Fibroblast of upper back skin (primary cell): ENCODE results near the gene ATG16L2.
A peak's percentile ranks its signal among the peaks of the same experiment; 100 is the strongest.
"Not testable (repeated sequence)": the region's sequence is repeated elsewhere in the genome, so short reads cannot be mapped to it uniquely, and the experiment has no call there.

ENCODE experiments used
- DNase-seq: peaks from one replicate; pipeline ENCODE4 v3.0.0-alpha.2; 2013

The ATG16L2 gene

DNA sequence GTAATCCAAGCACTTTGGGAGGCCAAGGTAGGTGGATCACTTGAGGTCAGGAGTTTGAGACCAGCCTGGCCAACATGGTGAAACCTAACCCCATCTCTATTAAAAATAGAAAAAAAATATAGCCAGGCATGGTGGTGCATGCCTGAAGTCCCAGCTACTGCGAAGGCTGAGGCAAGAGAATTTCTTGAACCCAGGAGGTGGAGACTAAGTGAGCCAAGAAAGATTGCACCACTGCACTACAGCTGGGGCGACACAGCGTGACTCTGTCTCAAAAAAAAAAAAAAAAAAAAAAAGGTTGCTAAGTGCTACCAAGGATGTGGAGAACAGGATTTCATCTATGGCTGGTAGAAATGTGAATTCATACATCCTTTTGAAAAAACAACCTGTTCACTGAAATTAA lies 36.6 kb downstream of the ATG16L2 start:
- no peak for DNase-seq

GRCh38 chr11:72851726-72852125 lies 37.5 kb downstream of the ATG16L2 start:
- DNase-seq, result no peak

- DNase-seq, result no peak
Measured at GRCh38 chr11:72856065-72856464, 41.9 kb downstream of the ATG16L2 start.

- peak; percentile 38 for DNase-seq
Measured at GRCh38 chr11:72856551-72857345, 42.5 kb downstream of the ATG16L2 start.

DNA sequence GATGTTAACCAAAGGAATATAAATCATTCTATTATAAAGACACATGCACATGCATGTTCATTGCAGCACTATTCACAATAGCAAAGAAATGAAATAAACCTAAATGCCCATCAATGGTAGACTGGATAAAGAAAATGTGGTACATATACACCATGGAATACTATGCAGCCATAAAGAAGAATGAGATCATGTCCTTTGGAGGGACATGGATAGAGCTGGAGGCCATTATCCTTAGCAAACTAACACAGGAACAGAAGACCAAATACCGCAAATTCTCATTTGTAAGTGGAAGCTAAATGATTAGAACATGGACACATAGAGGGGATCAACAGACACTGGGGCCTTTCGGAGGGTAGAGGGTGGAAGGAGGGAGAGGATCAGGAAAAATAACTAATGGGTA lies 44.1 kb downstream of the ATG16L2 start:
- not testable (repeated sequence) for DNase-seq

GRCh38 chr11:72859126-72859525 lies 44.9 kb downstream of the ATG16L2 start:
- no peak for DNase-seq

GRCh38 chr11:72860010-72860409 lies 45.8 kb downstream of the ATG16L2 start:
- no peak for DNase-seq

GRCh38 chr11:72860592-72860991 lies 46.4 kb downstream of the ATG16L2 start:
- DNase-seq, result no peak

GRCh38 chr11:72863091-72863490 lies 48.9 kb downstream of the ATG16L2 start:
- DNase-seq, result no peak

GRCh38 chr11:72863916-72864315 lies 49.7 kb downstream of the ATG16L2 start:
- DNase-seq, result no peak

DNA sequence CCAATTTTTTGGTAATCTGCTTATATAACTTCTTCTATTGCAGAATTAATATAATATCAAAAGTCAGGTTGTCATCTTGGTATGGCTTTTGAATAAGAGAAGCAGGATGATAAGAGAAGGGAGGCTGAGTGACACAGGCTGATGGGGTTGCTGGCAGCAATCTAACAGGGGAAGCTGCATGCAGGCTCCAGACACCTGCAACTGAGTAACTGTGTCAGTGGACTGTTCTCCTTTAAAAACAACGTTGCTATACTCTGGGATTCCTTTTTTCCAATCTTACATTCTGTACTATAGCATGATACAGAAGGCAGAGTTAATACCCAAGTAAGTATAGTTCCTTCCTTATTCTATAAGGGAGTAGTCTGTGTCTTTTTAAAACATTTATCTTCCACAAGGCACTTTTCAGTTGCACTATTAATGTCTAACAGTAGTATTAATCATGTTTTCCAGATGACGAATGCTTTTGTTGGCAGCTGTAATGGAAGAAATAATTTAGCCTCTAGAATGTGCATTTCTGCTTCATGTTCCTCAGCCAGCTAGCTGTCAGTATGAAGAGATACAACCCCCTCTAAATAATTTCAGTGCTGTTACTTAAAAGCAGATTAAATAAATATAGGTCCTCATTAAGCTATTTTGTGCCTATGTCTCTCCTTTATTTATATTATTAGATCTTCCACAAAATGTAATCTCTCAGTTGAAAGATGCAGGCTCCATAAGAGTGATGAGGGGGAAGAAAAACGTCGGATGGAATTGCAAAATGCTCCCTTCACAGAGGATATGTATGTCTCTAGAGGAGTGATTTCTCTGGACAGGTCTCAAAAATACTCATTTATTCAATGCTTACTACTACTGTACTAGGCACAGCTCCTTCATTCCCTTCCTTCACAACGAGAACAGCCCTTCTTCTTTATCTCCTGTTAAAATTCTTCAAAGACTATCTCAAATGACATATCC lies 50.8 kb downstream of the ATG16L2 start:
- peak; percentile 88 for DNase-seq

GRCh38 chr11:72867970-72868369 lies 53.8 kb downstream of the ATG16L2 start:
- DNase-seq, result no peak

- DNase-seq, result no peak
Measured at GRCh38 chr11:72869831-72870230, 55.6 kb downstream of the ATG16L2 start.

GRCh38 chr11:72871119-72871518 lies 56.9 kb downstream of the ATG16L2 start:
- peak; percentile 84 for DNase-seq

DNA sequence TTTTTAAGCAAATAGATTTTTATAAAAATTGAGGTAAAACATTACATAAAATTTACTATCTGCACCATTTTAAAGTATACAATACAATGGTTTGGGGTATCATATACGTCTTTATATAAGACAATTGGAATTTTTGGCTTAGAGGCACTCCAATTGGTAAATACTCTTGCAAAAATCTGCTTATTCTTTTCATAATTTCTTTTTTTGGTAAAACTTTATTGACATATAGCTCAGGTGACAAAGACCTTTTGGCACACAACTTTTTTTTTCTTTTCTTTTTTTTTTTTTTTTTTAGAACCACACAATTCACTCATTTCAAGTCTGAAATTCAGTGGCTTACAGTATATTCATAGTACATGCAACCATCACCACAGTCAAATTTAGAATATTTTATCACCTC lies 57.8 kb downstream of the ATG16L2 start:
- no peak for DNase-seq

DNA sequence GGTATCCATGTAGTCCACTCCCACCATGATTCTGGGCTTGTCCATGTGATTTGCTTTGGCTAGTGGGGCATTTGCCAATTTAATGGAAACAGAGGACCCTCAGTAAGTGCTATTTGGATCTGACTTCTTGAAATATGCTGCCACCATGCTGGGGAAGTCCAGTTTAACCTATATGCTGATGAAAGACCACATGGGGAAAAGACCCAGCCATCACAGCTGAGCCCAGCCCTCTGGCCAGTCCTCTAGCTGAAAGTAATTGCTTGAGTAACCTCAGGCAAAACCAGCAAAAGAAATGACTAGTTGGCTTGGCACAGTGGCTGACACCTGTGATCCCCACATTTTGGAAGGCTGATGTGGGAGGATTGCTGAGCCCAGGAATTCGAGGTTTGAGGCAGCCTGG lies 61.5 kb downstream of the ATG16L2 start:
- DNase-seq, result no peak

DNA sequence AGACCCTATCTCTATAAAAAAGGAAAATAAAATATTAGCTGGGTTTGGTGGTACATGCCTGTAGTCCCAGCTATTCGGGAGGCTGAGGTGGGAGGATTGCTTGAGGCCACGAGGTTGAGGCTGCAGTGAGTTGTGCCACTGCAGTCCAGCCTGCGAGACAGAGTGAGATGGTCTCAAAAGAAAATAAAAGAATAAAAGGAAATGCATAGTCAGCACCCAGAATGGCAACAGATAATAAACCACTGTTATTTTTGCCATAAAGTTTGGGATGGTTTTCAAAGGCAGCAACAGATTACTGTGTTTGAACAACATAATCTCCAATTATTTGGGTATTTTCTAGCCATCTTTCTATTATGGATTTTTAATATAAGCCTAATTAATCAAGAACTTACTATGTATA lies 61.9 kb downstream of the ATG16L2 start:
- no peak for DNase-seq
